HepG2 (cell line): Measurements from ENCODE around the gene DRD1. TPM values are rescaled to one million over a fixed set of nuclear protein-coding genes. Genes with fewer than 3 reads are reported as not detected.

Experiments
- ATAC-seq: fragments of 200-7000 bp; cut with Tn5 transposase; 3 replicates; pipeline ENCODE4 v1.9.1; 2020; ENCODE audit warnings: mild to moderate bottlenecking, moderate library complexity
- BruUV-seq: library from RNA; stranded (reverse); fragments of 400-500 nt; replicated peaks from 2 replicates; lab custom pipeline; 2021; lab: Mats Ljungman, UMichigan
- CTCF ChIA-PET: fragments of 300-600 bp; formaldehyde crosslinking; extraction: SDS; loops from one replicate; lab custom pipeline; 2021; ENCODE audit warnings: low total read pairs, inconsistent platforms, low intra/inter-chr PET ratio; lab: Yijun Ruan, JAX
- POLR2A ChIA-PET: fragments of 350-600 bp; sonication (Branson Sonifier 250); formaldehyde crosslinking; loops from one replicate; lab custom pipeline; 2020; ENCODE audit warnings: antibody characterized with exemption, inconsistent platforms; lab: Yijun Ruan, JAX
- DNase-seq: peaks from one replicate; pipeline ENCODE4 v3.0.0-alpha.2; 2015; ENCODE audit warnings: low spot score
- FAIRE-seq: peaks from 3 replicates; lab custom pipeline; 2011; peaks lifted over from hg19 to GRCh38; lab: Jason Lieb, UNC
- H2AFZ ChIP-seq: one replicate; pipeline ENCODE4 v1.6.1; 2011; ENCODE audit warnings: low read length, inconsistent platforms
- H3K27ac ChIP-seq: fragments of 300-600 bp; 3 replicates; pipeline ENCODE4 v1.8.0; 2011; ENCODE audit warnings: mixed run types, mild to moderate bottlenecking, mixed read lengths, low read length, inconsistent platforms; ENCODE audit not compliant: insufficient read depth; ENCODE audit errors: extremely low read length
- H3K27me3 ChIP-seq, 2 experiments: fragments of 200-600 bp in 1 of 2; 2 replicates in 1 of 2; 3 replicates in 1 of 2; pipeline versions ENCODE4 v1.6.0 to v1.8.0; 2011; ENCODE audit warnings: low read length in 2 of 2, mild to moderate bottlenecking in 2 of 2, moderate library complexity in 2 of 2, inconsistent platforms in 1 of 2; ENCODE audit not compliant: insufficient read depth in 2 of 2, control insufficient read depth in 1 of 2
- H3K36me3 ChIP-seq, 2 experiments: fragments of 200-600 bp in 1 of 2; replicated peaks in 1 of 2; 2 replicates in 1 of 2; 3 replicates in 1 of 2; pipeline versions ENCODE4 v1.5.1 to v1.8.0; 2011; ENCODE audit warnings: low read length in 2 of 2, inconsistent platforms in 1 of 2; ENCODE audit not compliant: insufficient read depth in 2 of 2, control insufficient read depth in 1 of 2
- H3K4me1 ChIP-seq: 2 replicates; pipeline ENCODE4 v1.5.1; 2012; ENCODE audit warnings: low read length, inconsistent platforms; ENCODE audit not compliant: insufficient read depth
- H3K4me2 ChIP-seq: 2 replicates; pipeline ENCODE4 v1.6.0; 2011; ENCODE audit warnings: low read depth, low read length, inconsistent platforms
- H3K4me3 ChIP-seq, 3 experiments: fragments of 200-600 bp in 1 of 3; sonication (generic), shearing (Covaris generic) in 1 of 3; replicated peaks in 1 of 3; 2 replicates each; pipeline ENCODE4 v1.5.1; 2011 to 2016; ENCODE audit warnings: low read length in 3 of 3, inconsistent platforms in 2 of 3, low read depth in 2 of 3, mild to moderate bottlenecking in 2 of 3, control low read depth in 1 of 3, mixed read lengths in 1 of 3; ENCODE audit not compliant: insufficient read depth in 1 of 3
- H3K79me2 ChIP-seq: one replicate; pipeline ENCODE4 v1.6.1; 2011; ENCODE audit warnings: low read length, inconsistent platforms; ENCODE audit not compliant: insufficient read depth
- H3K9ac ChIP-seq: 2 replicates; pipeline ENCODE4 v1.6.0; 2011; ENCODE audit warnings: mild to moderate bottlenecking, low read depth, low read length, inconsistent platforms; ENCODE audit not compliant: insufficient read depth
- H3K9me3 ChIP-seq: 2 replicates; pipeline ENCODE4 v1.5.1; 2012; ENCODE audit warnings: mild to moderate bottlenecking, low read length
- H4K20me1 ChIP-seq: 2 replicates; pipeline ENCODE4 v1.6.0; 2011; ENCODE audit warnings: inconsistent platforms, mild to moderate bottlenecking, low read length, moderate library complexity; ENCODE audit not compliant: insufficient read depth
- DR1 ChIP-seq: sonication (generic); formaldehyde crosslinking; IDR thresholded peaks from 2 replicates; pipeline ENCODE4 v1.8.0; 2021; ENCODE audit warnings: mild to moderate bottlenecking, missing genetic modification reagents, inconsistent platforms
- HNRNPK ChIP-seq: fragments of 200-400 bp; formaldehyde crosslinking; IDR thresholded peaks from 2 replicates; pipeline ENCODE4 v1.6.1; 2018; ENCODE audit warnings: low read length, low read depth, moderate library complexity, mild to moderate bottlenecking; ENCODE audit not compliant: poor library complexity, severe bottlenecking
- ISX ChIP-seq: sonication (generic); formaldehyde crosslinking; conservative IDR thresholded peaks from 2 replicates; pipeline ENCODE4 v1.5.0; 2020; ENCODE audit warnings: missing genetic modification reagents
- ZBTB20 ChIP-seq: sonication (generic); formaldehyde crosslinking; IDR thresholded peaks from 2 replicates; pipeline ENCODE4 v1.8.1; 2023; ENCODE audit warnings: missing genetic modification reagents, low read depth, mild to moderate bottlenecking, borderline replicate concordance
- ZBTB49 ChIP-seq: sonication (generic); formaldehyde crosslinking; IDR thresholded peaks from 2 replicates; pipeline ENCODE4 v1.4.0; 2020; ENCODE audit warnings: missing genetic modification reagents, borderline replicate concordance
- ZNF496 ChIP-seq: sonication (generic); formaldehyde crosslinking; IDR thresholded peaks from 2 replicates; pipeline ENCODE4 v1.8.1; 2023; ENCODE audit warnings: mild to moderate bottlenecking, moderate library complexity, missing genetic modification reagents; ENCODE audit not compliant: insufficient replicate concordance
- ZNF549 ChIP-seq: sonication (generic); formaldehyde crosslinking; IDR thresholded peaks from 2 replicates; pipeline ENCODE4 v1.5.0; 2020; ENCODE audit warnings: missing genetic modification reagents
- ZNF660 ChIP-seq: sonication (generic); formaldehyde crosslinking; IDR thresholded peaks from 2 replicates; pipeline ENCODE4 v1.5.1; 2020; ENCODE audit warnings: mild to moderate bottlenecking, low read depth, missing genetic modification reagents, borderline replicate concordance
- ZSCAN9 ChIP-seq: IDR thresholded peaks from 2 replicates; pipeline ENCODE4 v1.6.1; 2016; ENCODE audit warnings: borderline replicate concordance
- WGBS: methylation state at CpG from one replicate; pipeline ENCODE4 v1.1.6; 2017; ENCODE audit warnings: low lambda C conversion rate; 5-methylcytosine and 5-hydroxymethylcytosine counted together
- in situ Hi-C: cut with HindIII; loops from 2 replicates; pipeline ENCODE4 v1.10.0; 2017; ENCODE audit warnings: low pct_unique_long_range_greater_than_20kb; ENCODE audit not compliant: extremely low pct_ligation_motif_present
- intact Hi-C: fragments of 100-400 bp; cut with micrococcal nuclease; formaldehyde crosslinking; loops from one replicate; pipeline ENCODE4 v1.10.0; 2022; ENCODE audit not compliant: unreplicated experiment
- polyA plus RNA-seq, 8 experiments: library from polyadenylated mRNA; depleted of rRNA in 3 of 8; stranded (reverse) in 7 of 8; unstranded in 1 of 8; fragments of >200 nt; fragmentation: Illumina TruSeq in 4 of 8; extraction: Trizol in 4 of 8; gene quantifications; 2 replicates each; pipeline versions ENCODE4 v1.2.1 to v1.2.3, GENCODE V29; 2011 to 2016; ENCODE audit warnings: low read depth in 4 of 8, missing spikeins in 1 of 8, mixed read lengths in 1 of 8; ENCODE audit not compliant: insufficient read depth in 1 of 8
- total RNA-seq, 5 experiments: library from RNA; depleted of rRNA; stranded (reverse); fragments of >200 nt; fragmentation: Illumina TruSeq; extraction: Trizol; gene quantifications; 2 replicates each; pipeline ENCODE4 v1.2.3, GENCODE V29; 2016; ENCODE audit warnings: low read depth in 1 of 5

DRD1 gene
- total and polyA plus RNA-seq, 2 of the 13 experiments (the other 11 are each of a cell fraction or from before 2014, with no cell fraction given): not detected

GRCh38 chr5:175452166-175452565 lies 8.2 kb upstream of the DRD1 start:
- intact Hi-C loops (no loop called here), in situ Hi-C loops (no loop called here)
- Histone ChIP-seq H3K79me2 (no peaks in the 10 kb centered on the region), H3K4me1 (no peaks in the 10 kb centered on the region), H3K9me3 (no peaks in the 10 kb centered on the region), H4K20me1 (no peaks in the 10 kb centered on the region), H3K27me3 (peaks cover 0 to 10% of the 10 kb centered on the region in 2 experiments; a peak in 1 of 5 replicates), H3K27ac (no peak overlapping the region), H3K4me2 (no peak overlapping the region), H3K9ac (no peak overlapping the region), H2AFZ (no peak overlapping the region)
- WGBS: 14% methylated on average over 2 of the region's 2 CpGs
- FAIRE-seq (no peak), DNase-seq (no peak)
- CTCF ChIA-PET: no interaction called here
- BruUV-seq: no TSS peak
- TF ChIP-seq ZSCAN9 (CRISPR knock-in tag) (no peak), ZNF496 (CRISPR knock-in tag) (no peak), ZNF660 (no peak), HNRNPK (no peak), ZNF549 (no peak), ISX (CRISPR knock-in tag) (no peak), DR1 (CRISPR knock-in tag) (no peak), ZBTB20 (CRISPR knock-in tag) (no peak), ZBTB49 (CRISPR knock-in tag) (no peak)
- TF ChIP-seq, all 625 proteins: peak for 0
- Histone ChIP-seq H3K36me3 (no peaks in the 10 kb centered on the region), H3K4me3 (no peak overlapping the region)
- no peak for ATAC-seq
- POLR2A ChIA-PET: no interaction called here
